HG03025 (cell line): Measurements from ENCODE around the gene ROBO1.
"Not testable (repeated sequence)": the region's sequence is repeated elsewhere in the genome, so short reads cannot be mapped to it uniquely, and the experiment has no call there.

Source experiments
- ATAC-seq: cut with Tn5 transposase; IDR thresholded peaks from one replicate; pipeline ENCODE4 v1.9.1; 2021; ENCODE audit warnings: mild to moderate bottlenecking, moderate library complexity; ENCODE audit not compliant: unreplicated experiment, low FRiP score

The ROBO1 gene

GRCh38 chr3:79329154-79329553, 438.6 kb downstream of the ROBO1 start:
- no peak for ATAC-seq

GRCh38 chr3:79326642-79327041, 441.2 kb downstream of the ROBO1 start:
- ATAC-seq = no peak

GRCh38 chr3:79325833-79326383, 441.9 kb downstream of the ROBO1 start:
- ATAC-seq = not testable (repeated sequence)

- no peak for ATAC-seq
These were observed 450.0 kb downstream of the ROBO1 start for GRCh38 chr3:79317551-79318518.

- no peak for ATAC-seq
These were observed 452.8 kb downstream of the ROBO1 start for GRCh38 chr3:79314962-79315361.

GRCh38 chr3:79314544-79314943, 453.3 kb downstream of the ROBO1 start:
- ATAC-seq = no peak

GRCh38 chr3:79310016-79310415, 457.8 kb downstream of the ROBO1 start:
- ATAC-seq = no peak

GRCh38 chr3:79306934-79307570, 460.7 kb downstream of the ROBO1 start:
- ATAC-seq = no peak

GRCh38 chr3:79299949-79300635, 467.7 kb downstream of the ROBO1 start:
- ATAC-seq = not testable (repeated sequence)

- ATAC-seq = no peak
These were observed 470.4 kb downstream of the ROBO1 start for GRCh38 chr3:79297245-79297960.

- ATAC-seq = no peak
These were observed 480.9 kb downstream of the ROBO1 start for GRCh38 chr3:79286882-79287281.

GRCh38 chr3:79285871-79286270, 481.9 kb downstream of the ROBO1 start:
- no peak for ATAC-seq

- no peak for ATAC-seq
These were observed 482.4 kb downstream of the ROBO1 start for GRCh38 chr3:79285380-79285779.

- no peak for ATAC-seq
These were observed 483.0 kb downstream of the ROBO1 start for GRCh38 chr3:79284781-79285180.

- no peak for ATAC-seq
These were observed 489.1 kb downstream of the ROBO1 start for GRCh38 chr3:79278681-79279080.

- ATAC-seq = no peak
These were observed 499.4 kb downstream of the ROBO1 start for GRCh38 chr3:79268422-79268821.

GRCh38 chr3:79264892-79265291, 502.9 kb downstream of the ROBO1 start:
- ATAC-seq = no peak

- no peak for ATAC-seq
These were observed 504.4 kb downstream of the ROBO1 start for GRCh38 chr3:79263423-79263822.

- ATAC-seq = no peak
These were observed 509.3 kb downstream of the ROBO1 start for GRCh38 chr3:79258479-79258878.

GRCh38 chr3:79257791-79258190, 510.0 kb downstream of the ROBO1 start:
- ATAC-seq = no peak
